ENCODE results near the gene ZHX3.

Gene ZHX3

DNA sequence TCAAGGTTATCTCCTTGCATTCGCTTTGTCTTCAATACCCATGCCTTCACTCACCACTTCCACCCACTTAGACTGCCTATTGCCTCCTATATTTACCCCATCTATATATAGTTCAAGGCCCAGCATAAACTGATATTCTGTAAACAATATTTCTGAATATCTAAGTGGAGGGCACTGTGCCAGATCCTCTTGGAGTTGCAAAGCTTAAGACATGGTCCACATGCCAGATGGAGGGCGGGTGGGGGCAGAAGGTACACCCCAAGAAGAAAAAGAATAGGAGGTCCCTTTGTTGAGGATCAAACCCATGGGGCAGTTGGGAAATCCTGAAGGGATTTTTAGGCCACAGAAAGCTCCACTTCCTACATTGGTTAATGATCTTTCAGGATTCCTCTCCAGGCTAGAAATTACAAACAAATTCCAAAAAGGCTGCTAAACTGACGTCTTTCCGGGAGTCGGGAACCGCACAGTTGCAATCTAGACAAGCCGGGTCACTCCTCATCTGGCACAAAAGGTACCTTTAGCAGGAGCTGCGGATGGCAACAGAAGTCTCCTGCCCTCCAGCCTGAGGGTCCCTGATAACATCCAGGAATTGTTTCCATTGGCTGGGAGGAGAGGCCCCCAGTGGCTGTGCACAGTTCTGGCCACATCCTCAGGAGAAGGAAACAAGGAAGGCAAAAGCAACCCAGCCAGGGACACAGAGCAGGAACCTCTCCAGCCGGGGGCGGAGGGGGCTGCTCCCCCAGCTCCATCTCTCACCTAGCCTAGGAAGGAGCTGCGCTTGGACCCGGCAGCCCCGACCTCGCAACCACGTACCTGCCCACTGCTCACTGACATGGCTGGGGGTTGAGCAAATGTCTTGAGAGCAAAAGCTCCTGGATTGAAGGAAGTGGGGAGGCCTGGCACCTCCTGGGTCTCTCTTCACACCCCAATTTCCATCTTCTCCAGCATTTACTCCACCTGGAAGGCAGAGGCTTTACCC is 17.2 kb upstream of the ZHX3 start:
- no peaks in the 10 kb centered on the region for H3K9me3 ChIP-seq (ENCODE audit: low read length)
- no peaks in the 10 kb centered on the region for H3K4me1 ChIP-seq (ENCODE audit: insufficient read depth, low read length)
- peaks cover 2% of the 10 kb centered on the region for H3K27me3 ChIP-seq (ENCODE audit: insufficient read depth, low read length)
- no peak overlapping the region for H2AFZ ChIP-seq (ENCODE audit: low read depth, low read length)
- no peak overlapping the region for H3K4me3 ChIP-seq (ENCODE audit: low read length)
- H3K36me3 ChIP-seq (ENCODE audit: insufficient read depth, low read length), result no peaks in the 10 kb centered on the region

- Histone ChIP-seq H3K4me3 (ENCODE audit: low read length) (no peak overlapping the region), H3K27me3 (ENCODE audit: insufficient read depth, low read length) (peaks cover 2% of the 10 kb centered on the region), H3K9me3 (ENCODE audit: low read length) (no peaks in the 10 kb centered on the region), H2AFZ (ENCODE audit: low read depth, low read length) (no peak overlapping the region), H3K4me1 (ENCODE audit: insufficient read depth, low read length) (no peaks in the 10 kb centered on the region), H3K36me3 (ENCODE audit: insufficient read depth, low read length) (no peaks in the 10 kb centered on the region)
Observed at GRCh38 chr20:41334036-41334435, 16.5 kb upstream of the ZHX3 start.

GRCh38 chr20:41331731-41332130 is 14.2 kb upstream of the ZHX3 start:
- Histone ChIP-seq H3K36me3 (ENCODE audit: insufficient read depth, low read length) (no peaks in the 10 kb centered on the region), H3K4me3 (ENCODE audit: low read length) (no peak overlapping the region), H2AFZ (ENCODE audit: low read depth, low read length) (no peak overlapping the region), H3K27me3 (ENCODE audit: insufficient read depth, low read length) (peaks cover 2% of the 10 kb centered on the region), H3K4me1 (ENCODE audit: insufficient read depth, low read length) (no peaks in the 10 kb centered on the region), H3K9me3 (ENCODE audit: low read length) (no peaks in the 10 kb centered on the region)

- H3K9me3 ChIP-seq (ENCODE audit: low read length), result no peaks in the 10 kb centered on the region
- H2AFZ ChIP-seq (ENCODE audit: low read depth, low read length), result no peak overlapping the region
- H3K4me3 ChIP-seq (ENCODE audit: low read length), result no peak overlapping the region
- H3K27me3 ChIP-seq (ENCODE audit: insufficient read depth, low read length), result peaks cover 2% of the 10 kb centered on the region
- no peaks in the 10 kb centered on the region for H3K4me1 ChIP-seq (ENCODE audit: insufficient read depth, low read length)
- no peaks in the 10 kb centered on the region for H3K36me3 ChIP-seq (ENCODE audit: insufficient read depth, low read length)
Observed at GRCh38 chr20:41330941-41331340, 13.4 kb upstream of the ZHX3 start.

GRCh38 chr20:41330343-41330720 is 12.8 kb upstream of the ZHX3 start:
- no peaks in the 10 kb centered on the region for H3K36me3 ChIP-seq (ENCODE audit: insufficient read depth, low read length)
- H3K4me3 ChIP-seq (ENCODE audit: low read length), result no peak overlapping the region
- H3K9me3 ChIP-seq (ENCODE audit: low read length), result no peaks in the 10 kb centered on the region
- H2AFZ ChIP-seq (ENCODE audit: low read depth, low read length), result no peak overlapping the region
- H3K27me3 ChIP-seq (ENCODE audit: insufficient read depth, low read length), result peaks cover 2% of the 10 kb centered on the region
- no peaks in the 10 kb centered on the region for H3K4me1 ChIP-seq (ENCODE audit: insufficient read depth, low read length)

GRCh38 chr20:41329435-41330342 is 12.2 kb upstream of the ZHX3 start:
- H3K4me3 ChIP-seq (ENCODE audit: low read length), result no peak overlapping the region
- no peaks in the 10 kb centered on the region for H3K36me3 ChIP-seq (ENCODE audit: insufficient read depth, low read length)
- peaks cover under 1% of the 10 kb centered on the region for H3K27me3 ChIP-seq (ENCODE audit: insufficient read depth, low read length)
- no peaks in the 10 kb centered on the region for H3K9me3 ChIP-seq (ENCODE audit: low read length)
- H3K4me1 ChIP-seq (ENCODE audit: insufficient read depth, low read length), result no peaks in the 10 kb centered on the region
- no peak overlapping the region for H2AFZ ChIP-seq (ENCODE audit: low read depth, low read length)

- H3K36me3 ChIP-seq (ENCODE audit: insufficient read depth, low read length), result no peaks in the 10 kb centered on the region
- no peaks in the 10 kb centered on the region for H3K27me3 ChIP-seq (ENCODE audit: insufficient read depth, low read length)
- no peaks in the 10 kb centered on the region for H3K4me1 ChIP-seq (ENCODE audit: insufficient read depth, low read length)
- H2AFZ ChIP-seq (ENCODE audit: low read depth, low read length), result no peak overlapping the region
- H3K4me3 ChIP-seq (ENCODE audit: low read length), result no peak overlapping the region
- no peaks in the 10 kb centered on the region for H3K9me3 ChIP-seq (ENCODE audit: low read length)
Observed at GRCh38 chr20:41327178-41327577, 9.6 kb upstream of the ZHX3 start.

GRCh38 chr20:41320976-41321375 is 3.4 kb upstream of the ZHX3 start:
- Histone ChIP-seq H3K36me3 (ENCODE audit: insufficient read depth, low read length) (no peaks in the 10 kb centered on the region), H3K9me3 (ENCODE audit: low read length) (no peaks in the 10 kb centered on the region), H2AFZ (ENCODE audit: low read depth, low read length) (no peak overlapping the region), H3K4me3 (ENCODE audit: low read length) (no peak overlapping the region), H3K4me1 (ENCODE audit: insufficient read depth, low read length) (peaks cover 11% of the 10 kb centered on the region), H3K27me3 (ENCODE audit: insufficient read depth, low read length) (no peaks in the 10 kb centered on the region)

GRCh38 chr20:41320441-41320840 is 2.9 kb upstream of the ZHX3 start:
- H2AFZ ChIP-seq (ENCODE audit: low read depth, low read length), result no peak overlapping the region
- no peaks in the 10 kb centered on the region for H3K27me3 ChIP-seq (ENCODE audit: insufficient read depth, low read length)
- no peaks in the 10 kb centered on the region for H3K36me3 ChIP-seq (ENCODE audit: insufficient read depth, low read length)
- H3K9me3 ChIP-seq (ENCODE audit: low read length), result no peaks in the 10 kb centered on the region
- H3K4me3 ChIP-seq (ENCODE audit: low read length), result no peak overlapping the region
- H3K4me1 ChIP-seq (ENCODE audit: insufficient read depth, low read length), result peaks cover 13% of the 10 kb centered on the region

GRCh38 chr20:41318271-41318649 is 729 bp upstream of the ZHX3 start:
- no peak overlapping the region for H2AFZ ChIP-seq (ENCODE audit: low read depth, low read length)
- no peaks in the 10 kb centered on the region for H3K9me3 ChIP-seq (ENCODE audit: low read length)
- peak overlapping the region; percentile 83 for H3K4me3 ChIP-seq (ENCODE audit: low read length)
- no peaks in the 10 kb centered on the region for H3K27me3 ChIP-seq (ENCODE audit: insufficient read depth, low read length)
- no peaks in the 10 kb centered on the region for H3K36me3 ChIP-seq (ENCODE audit: insufficient read depth, low read length)
- peaks cover 13% of the 10 kb centered on the region for H3K4me1 ChIP-seq (ENCODE audit: insufficient read depth, low read length)

- no peaks in the 10 kb centered on the region for H3K27me3 ChIP-seq (ENCODE audit: insufficient read depth, low read length)
- peak overlapping the region; percentile 85 for H2AFZ ChIP-seq (ENCODE audit: low read depth, low read length)
- H3K4me1 ChIP-seq (ENCODE audit: insufficient read depth, low read length), result peaks cover 13% of the 10 kb centered on the region
- no peaks in the 10 kb centered on the region for H3K9me3 ChIP-seq (ENCODE audit: low read length)
- no peaks in the 10 kb centered on the region for H3K36me3 ChIP-seq (ENCODE audit: insufficient read depth, low read length)
- peak overlapping the region; percentile 83 for H3K4me3 ChIP-seq (ENCODE audit: low read length)
Observed at GRCh38 chr20:41316602-41317545, 657 bp downstream of the ZHX3 start.

DNA sequence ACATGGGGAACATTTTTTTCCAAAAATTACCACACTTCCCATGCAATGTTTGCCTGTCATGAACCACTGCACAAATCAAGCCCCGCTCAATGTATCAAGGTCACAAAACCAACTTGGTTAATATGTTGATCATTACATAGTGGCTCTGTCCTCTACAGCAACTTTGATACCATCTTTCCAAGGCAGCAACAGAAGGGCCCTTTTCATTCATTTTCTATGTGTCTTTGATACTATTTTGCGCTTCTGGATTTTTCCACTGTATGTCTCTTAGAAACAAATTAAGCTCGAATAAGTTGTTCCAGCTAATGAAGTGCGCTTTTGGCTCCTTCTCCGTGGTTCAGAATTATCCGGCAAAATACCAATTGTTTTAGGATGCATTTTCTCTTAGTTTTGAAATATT is 1.5 kb downstream of the ZHX3 start:
- Histone ChIP-seq H2AFZ (ENCODE audit: low read depth, low read length) (no peak overlapping the region), H3K36me3 (ENCODE audit: insufficient read depth, low read length) (no peaks in the 10 kb centered on the region), H3K4me3 (ENCODE audit: low read length) (no peak overlapping the region), H3K4me1 (ENCODE audit: insufficient read depth, low read length) (peaks cover 13% of the 10 kb centered on the region), H3K27me3 (ENCODE audit: insufficient read depth, low read length) (no peaks in the 10 kb centered on the region), H3K9me3 (ENCODE audit: low read length) (no peaks in the 10 kb centered on the region)

Data from neuron (in vitro differentiated cells).